Right lobe of liver (tissue), 6 donors: ENCODE results near the gene REXO1. TPM values are rescaled to one million over a fixed set of nuclear protein-coding genes. Genes with fewer than 3 reads are reported as not detected.
"Not testable (repeated sequence)": the region's sequence is repeated elsewhere in the genome, so short reads cannot be mapped to it uniquely, and the experiment has no call there.

ENCODE experiments used
- ATAC-seq, 4 donors: fragments of 200-7000 bp; cut with Tn5 transposase; one replicate each; pipeline ENCODE4 v1.9.1; 2020; ENCODE audit warnings: mild to moderate bottlenecking in 4 of 4, moderate library complexity in 4 of 4
- DNase-seq, 3 donors: peaks; one replicate each; pipeline ENCODE4 v3.0.0-alpha.2; 2020
- H3K27ac ChIP-seq, 3 donors: fragments of 200-600 bp; one replicate each; pipeline ENCODE4 v1.8.0; 2022
- H3K27me3 ChIP-seq, 2 donors: fragments of 200-600 bp; one replicate each; pipeline ENCODE4 v1.8.0; 2022
- H3K36me3 ChIP-seq, 4 donors: fragments of 200-600 bp; sonication (generic) in 1 of 4; one replicate each; pipeline versions ENCODE4 v1.5.1 to v1.8.0; 2017 to 2022; ENCODE audit warnings: control low read depth in 1 of 4
- H3K4me1 ChIP-seq, 4 donors: fragments of 200-600 bp; sonication (generic) in 1 of 4; one replicate each; pipeline versions ENCODE4 v1.5.1 to v1.8.0; 2017 to 2022; ENCODE audit warnings: control low read depth in 1 of 4
- H3K4me3 ChIP-seq, 3 donors: fragments of 200-600 bp; one replicate each; pipeline ENCODE4 v1.8.0; 2022
- H3K9me3 ChIP-seq, 4 donors: fragments of 200-600 bp; sonication (generic) in 1 of 4; one replicate each; pipeline versions ENCODE4 v1.5.1 to v1.8.0; 2017 to 2022; ENCODE audit warnings: control low read depth in 1 of 4
- POLR2A ChIP-seq: fragments of 450-650 bp; IDR thresholded peaks from one replicate; pipeline ENCODE4 v1.6.1; 2017; ENCODE audit warnings: antibody characterized with exemption, mild to moderate bottlenecking
- WGBS: methylation state at CpG from one replicate; pipeline ENCODE4 v1.1.6; 2018; ENCODE audit warnings: low coverage, low lambda C conversion rate; ENCODE audit not compliant: insufficient coverage; ENCODE audit errors: missing lambda C conversion rate; 5-methylcytosine and 5-hydroxymethylcytosine counted together
- intact Hi-C, 2 donors: fragments of 100-400 bp; cut with DNase I; formaldehyde crosslinking; loops; one replicate each; pipeline versions ENCODE4 v1.11.2 to v1.14.1; 2022
- total RNA-seq, 6 experiments: library from RNA; depleted of rRNA in 2 of 6; stranded (reverse); fragments of >200 nt in 2 of 6; fragmentation: NEBNext Ultra II Directional in 3 of 6; extraction: Animal tissue kit (Norgen Biotek cat#: 25700) in 3 of 6; gene quantifications; one replicate each; pipeline versions ENCODE4 v1.1.0 to v1.2.4, GENCODE V29; 2016 to 2023
- TF ChIP-seq, protein P1 (sequence below), 4 donors: fragments of 200-600 bp in 3 of 4; fragments of 450-650 bp in 1 of 4; IDR thresholded peaks; one replicate each; pipeline versions ENCODE4 v1.5.1 to v1.8.0; 2016 to 2022; ENCODE audit warnings: antibody characterized with exemption in 4 of 4, mild to moderate bottlenecking in 2 of 4
- donor health status: DM: no; HTN: yes; CAD: no.
- donor health status: DM: no; HTN: no; CAD: no.
- donor health status: DM: no; HTN: no; CAD: no.
- donor health status: DM: no; HTN: yes; CAD: no.
- donor health status: DM: no; HTN: yes; CAD: no.

The REXO1 gene
- total RNA-seq, 6 experiments from 2014 or later, result 8.0 to 17.7 (median 12.6) TPM

DNA sequence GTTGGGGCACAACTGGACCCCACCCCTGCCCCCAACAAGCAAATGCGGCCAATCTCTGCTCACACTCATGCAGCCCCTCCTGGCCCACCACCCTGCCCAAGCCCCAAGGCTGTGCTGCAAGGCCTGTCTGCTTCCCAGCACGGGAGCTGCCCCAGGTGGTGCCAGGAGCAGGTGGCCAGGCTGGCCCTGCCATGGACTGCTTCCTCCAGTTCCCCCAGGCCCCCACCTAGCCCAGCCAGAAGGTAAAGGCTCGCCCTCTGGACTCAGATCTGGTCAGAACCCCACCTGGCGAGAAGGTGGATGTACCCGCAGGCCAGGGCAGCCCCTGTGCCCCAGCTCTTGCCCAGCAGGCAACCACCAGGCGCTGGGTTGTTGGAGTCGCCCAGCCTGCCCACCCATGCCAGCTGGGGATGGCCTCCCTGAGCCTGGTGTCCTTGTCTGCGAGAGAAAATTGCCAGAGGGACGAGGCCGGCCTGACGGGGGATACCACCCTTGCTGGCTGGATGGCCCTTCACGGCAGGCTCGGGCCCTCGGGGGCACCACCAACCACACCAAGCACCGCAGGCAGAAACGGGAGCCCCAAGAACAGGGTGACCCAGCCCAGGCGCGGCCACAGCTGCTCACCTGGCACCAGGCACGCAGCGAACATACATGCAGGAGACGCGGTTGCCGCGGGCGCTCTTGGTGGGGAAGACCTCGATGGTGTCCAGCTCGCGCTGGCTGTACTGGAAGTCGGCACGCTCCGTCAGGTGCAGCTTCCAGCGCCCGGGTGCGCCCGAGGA is 32.5 kb upstream of the REXO1 start:
- no peak for TF ChIP-seq POLR2A
- TF ChIP-seq, protein P1, sequence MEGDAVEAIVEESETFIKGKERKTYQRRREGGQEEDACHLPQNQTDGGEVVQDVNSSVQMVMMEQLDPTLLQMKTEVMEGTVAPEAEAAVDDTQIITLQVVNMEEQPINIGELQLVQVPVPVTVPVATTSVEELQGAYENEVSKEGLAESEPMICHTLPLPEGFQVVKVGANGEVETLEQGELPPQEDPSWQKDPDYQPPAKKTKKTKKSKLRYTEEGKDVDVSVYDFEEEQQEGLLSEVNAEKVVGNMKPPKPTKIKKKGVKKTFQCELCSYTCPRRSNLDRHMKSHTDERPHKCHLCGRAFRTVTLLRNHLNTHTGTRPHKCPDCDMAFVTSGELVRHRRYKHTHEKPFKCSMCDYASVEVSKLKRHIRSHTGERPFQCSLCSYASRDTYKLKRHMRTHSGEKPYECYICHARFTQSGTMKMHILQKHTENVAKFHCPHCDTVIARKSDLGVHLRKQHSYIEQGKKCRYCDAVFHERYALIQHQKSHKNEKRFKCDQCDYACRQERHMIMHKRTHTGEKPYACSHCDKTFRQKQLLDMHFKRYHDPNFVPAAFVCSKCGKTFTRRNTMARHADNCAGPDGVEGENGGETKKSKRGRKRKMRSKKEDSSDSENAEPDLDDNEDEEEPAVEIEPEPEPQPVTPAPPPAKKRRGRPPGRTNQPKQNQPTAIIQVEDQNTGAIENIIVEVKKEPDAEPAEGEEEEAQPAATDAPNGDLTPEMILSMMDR (IDR thresholded peaks at IDR 0.05), result no peak
- Histone ChIP-seq H3K27me3 (no peaks in the 10 kb centered on the region), H3K4me3 (no peak overlapping the region), H3K4me1 (peaks cover 0 to 14% (median 5%) of the 10 kb centered on the region in 4 donors), H3K27ac (no peak overlapping the region), H3K36me3 (no peaks in the 10 kb centered on the region), H3K9me3 (no peaks in the 10 kb centered on the region)
- 80% methylated on average over 2 of the region's 35 CpGs for WGBS
- ATAC-seq (no peak), DNase-seq (peak in 1 of 3 donors; percentile 25)
- intact Hi-C loops, result no loop called here

DNA sequence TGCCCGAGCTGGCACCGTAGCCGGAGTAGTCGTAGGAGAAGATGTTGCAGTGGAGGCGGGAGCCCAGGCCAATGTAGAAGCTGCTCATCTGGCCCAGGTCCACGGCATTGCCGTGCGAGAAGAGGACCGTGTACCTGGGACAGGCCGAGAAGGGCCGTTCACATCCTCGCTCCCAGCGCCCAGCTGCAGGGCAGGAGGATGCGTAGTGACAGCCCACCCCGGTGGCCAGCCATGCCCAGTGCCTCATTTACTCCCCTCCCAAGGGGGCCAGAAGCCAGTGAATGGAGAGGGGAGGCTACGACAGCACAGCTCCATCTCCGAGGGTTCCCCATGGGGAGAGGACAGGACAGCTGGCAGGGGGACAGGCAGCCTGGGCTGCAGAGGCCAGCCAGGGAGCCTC is 31.7 kb upstream of the REXO1 start:
- H3K4me1 ChIP-seq, result peaks cover 0 to 14% (median 6%) of the 10 kb centered on the region in 4 donors
- H3K36me3 ChIP-seq, intact Hi-C loops, H3K27me3 ChIP-seq, DNase-seq, H3K9me3 ChIP-seq, H3K4me3 ChIP-seq, H3K27ac ChIP-seq, ATAC-seq: not testable (repeated sequence)
- 80% methylated on average over 11 of the region's 17 CpGs for WGBS

DNA sequence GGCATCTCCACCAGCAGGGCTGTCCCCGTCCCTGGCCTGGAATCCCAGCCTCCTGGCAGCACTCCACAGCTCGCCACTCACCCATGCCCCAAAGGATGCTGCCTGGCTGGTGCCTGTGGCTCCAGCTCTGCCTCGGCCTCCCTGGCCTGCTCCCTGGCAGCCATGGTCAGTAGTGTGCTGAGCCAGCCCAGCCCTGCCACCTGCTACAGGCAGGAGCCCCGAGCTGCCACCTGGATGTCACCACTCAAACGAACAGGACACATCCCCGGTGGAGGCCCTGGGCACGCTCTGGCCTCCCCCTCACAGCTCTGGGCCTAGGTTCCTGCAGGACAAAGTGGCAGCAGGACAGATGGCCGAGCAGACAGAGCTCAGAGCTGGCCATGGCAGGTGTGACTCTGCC is 30.3 kb upstream of the REXO1 start:
- DNase-seq, H3K27me3 ChIP-seq, H3K36me3 ChIP-seq, H3K4me3 ChIP-seq, H3K27ac ChIP-seq, intact Hi-C loops, H3K9me3 ChIP-seq, ATAC-seq: not testable (repeated sequence)
- H3K4me1 ChIP-seq, result peaks cover 0 to 18% (median 9%) of the 10 kb centered on the region in 4 donors
- WGBS, result no CpG with 5 or more reads among the region's 8 CpGs

DNA sequence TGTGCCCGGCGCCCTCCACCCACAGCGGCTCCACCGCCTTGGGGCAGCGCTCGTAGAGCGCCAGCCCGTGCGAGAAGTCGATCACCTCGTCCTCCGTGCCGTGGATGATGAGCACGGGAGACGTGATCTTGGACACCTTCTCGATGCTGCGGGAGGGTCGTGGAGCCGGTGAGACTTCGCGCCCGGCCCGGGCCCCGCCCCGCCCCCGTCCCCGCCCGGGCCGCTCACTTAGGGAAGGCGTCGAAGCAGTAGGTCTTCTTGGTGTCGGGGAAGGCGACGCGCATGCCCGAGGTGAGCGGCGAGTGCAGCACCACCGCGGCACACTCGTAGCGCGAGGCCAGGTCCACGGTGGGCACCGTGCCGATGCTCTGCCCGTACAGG is 29.0 kb upstream of the REXO1 start:
- DNase-seq, H3K27me3 ChIP-seq, H3K9me3 ChIP-seq, intact Hi-C loops, H3K27ac ChIP-seq, H3K36me3 ChIP-seq, ATAC-seq, H3K4me3 ChIP-seq: not testable (repeated sequence)
- WGBS, result no CpG with 5 or more reads among the region's 47 CpGs
- H3K4me1 ChIP-seq, result peaks cover 0 to 30% (median 15%) of the 10 kb centered on the region in 4 donors

DNA sequence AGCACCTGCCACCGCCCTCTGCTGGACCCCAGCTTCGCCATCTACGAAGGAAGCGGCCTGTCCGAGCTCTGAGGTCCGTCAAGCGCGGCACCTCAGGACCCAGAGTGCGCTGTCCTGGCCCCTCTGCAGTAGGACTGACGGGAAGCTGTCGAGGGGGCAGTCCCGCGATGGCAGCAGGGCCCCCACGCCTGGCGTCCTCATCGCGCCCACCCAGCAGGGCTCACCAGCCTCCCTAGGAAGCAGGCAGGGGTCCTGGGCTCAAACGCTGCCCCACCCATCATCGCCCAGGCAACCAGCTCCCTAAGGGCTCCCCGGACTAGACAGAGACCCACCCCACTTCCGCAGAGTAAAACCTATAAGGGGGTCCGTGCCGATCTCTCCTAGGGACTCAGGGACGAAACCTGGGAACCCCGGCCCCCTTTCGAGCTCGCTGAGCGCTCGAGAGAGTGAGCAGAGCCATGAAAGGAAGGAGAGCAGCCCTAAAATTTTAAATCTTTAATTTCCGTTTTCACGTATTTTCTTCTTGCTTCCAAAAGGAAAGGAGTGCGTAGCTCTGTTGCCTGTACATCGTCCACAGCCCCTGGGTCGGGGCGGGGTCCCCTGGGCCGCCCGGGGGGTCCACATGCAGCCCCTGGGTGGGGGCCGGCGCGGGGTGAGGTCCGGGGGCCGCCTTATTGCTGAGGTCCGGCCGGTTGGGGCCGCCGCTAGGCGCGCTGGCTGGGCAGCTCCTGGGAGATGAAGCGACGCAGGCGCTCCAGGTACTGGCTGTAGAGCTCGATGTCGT is 28.4 kb upstream of the REXO1 start:
- H3K27ac ChIP-seq, result peak overlapping the region; percentile 90 to 96 (median 92)
- peak overlapping the region; percentile 85 to 99 (median 96) for H3K4me3 ChIP-seq
- DNase-seq, H3K36me3 ChIP-seq, H3K9me3 ChIP-seq, H3K27me3 ChIP-seq, intact Hi-C loops: not testable (repeated sequence)
- ATAC-seq, result peak in 3 of 4 donors; percentile 2 to 5 (median 3)
- H3K4me1 ChIP-seq, result peaks cover 0 to 36% (median 18%) of the 10 kb centered on the region in 4 donors
- 47% methylated on average over 14 of the region's 53 CpGs for WGBS

DNA sequence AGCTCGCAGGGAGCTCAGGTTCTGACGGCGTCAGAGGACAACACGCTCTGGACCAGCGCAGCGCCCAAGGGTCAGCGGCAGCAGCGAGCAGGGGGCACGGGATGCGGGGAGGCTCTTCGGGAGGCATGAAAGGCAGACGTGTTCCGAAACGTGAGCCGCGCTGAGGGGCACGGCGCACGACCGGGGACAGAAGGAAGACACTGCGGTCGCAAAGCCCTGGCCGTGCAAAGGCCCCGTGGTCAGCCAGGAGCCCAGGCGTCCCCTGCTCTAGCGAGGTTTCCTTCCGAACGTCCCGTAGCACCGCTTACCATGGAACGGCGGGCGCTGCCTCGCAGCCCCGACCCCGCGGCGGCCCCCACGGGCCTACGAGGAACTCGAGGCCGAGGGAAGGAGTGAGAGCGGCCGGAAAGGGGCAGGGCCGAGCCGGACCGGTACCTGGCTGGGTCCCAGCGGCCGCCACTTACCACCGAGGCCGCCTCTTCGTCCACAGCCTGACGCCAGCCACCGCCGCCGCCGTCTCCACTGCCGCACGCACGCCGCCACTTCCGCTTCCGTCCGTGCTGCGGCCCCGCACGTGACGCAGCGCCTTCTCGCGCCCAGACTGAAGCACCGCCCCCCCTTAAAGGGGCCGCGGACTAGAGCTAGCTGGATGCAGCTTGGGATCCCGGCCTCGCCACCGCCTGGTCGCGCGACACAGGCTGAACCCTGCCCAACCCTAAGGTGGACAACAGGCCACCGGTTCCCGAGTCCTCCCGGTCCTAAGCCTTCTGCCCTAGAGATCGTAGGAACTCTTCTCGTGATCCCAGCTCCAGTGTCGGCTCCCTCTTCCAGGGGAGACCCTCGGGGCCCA is 27.6 kb upstream of the REXO1 start:
- H3K4me3 ChIP-seq, result peak overlapping the region; percentile 85 to 99 (median 96)
- DNase-seq, result peak; percentile 94 to 96 (median 95)
- peak; percentile 80 to 87 (median 82) for ATAC-seq
- intact Hi-C loops, result no loop called here
- peak overlapping the region; percentile 90 to 96 (median 92) for H3K27ac ChIP-seq
- 3% methylated on average over 18 of the region's 87 CpGs for WGBS
- no peaks in the 10 kb centered on the region for H3K9me3 ChIP-seq
- H3K36me3 ChIP-seq, result no peaks in the 10 kb centered on the region
- peaks cover 0 to 44% (median 22%) of the 10 kb centered on the region in 4 donors for H3K4me1 ChIP-seq
- TF ChIP-seq, protein P1 (IDR thresholded peaks at IDR 0.05), result no peak
- TF ChIP-seq POLR2A, result peak; percentile 91
- H3K27me3 ChIP-seq, result no peaks in the 10 kb centered on the region

DNA sequence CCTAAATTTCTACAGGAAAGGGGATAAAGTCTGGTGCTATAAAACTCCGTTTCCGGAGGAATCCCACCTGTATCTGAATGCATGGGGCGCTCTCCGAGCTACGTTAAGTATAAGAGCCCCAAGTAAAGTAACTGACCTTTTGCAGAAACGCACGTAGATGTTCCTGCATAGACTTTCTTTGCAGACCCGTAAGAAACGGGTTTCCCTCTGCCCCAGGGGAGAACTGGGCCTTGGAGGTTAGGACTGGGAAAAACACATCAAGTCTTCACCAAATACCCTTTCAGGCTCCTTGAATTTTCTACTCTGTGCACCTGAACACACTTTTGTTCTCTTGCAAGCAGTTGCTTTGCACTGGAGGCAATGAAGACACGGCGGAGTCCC is 27.0 kb upstream of the REXO1 start:
- H3K9me3 ChIP-seq, ATAC-seq, H3K27me3 ChIP-seq, intact Hi-C loops, DNase-seq, H3K36me3 ChIP-seq: not testable (repeated sequence)
- 0% methylated on average over 11 of the region's 11 CpGs for WGBS
- Histone ChIP-seq H3K4me1 (peaks cover 0 to 50% (median 25%) of the 10 kb centered on the region in 4 donors), H3K27ac (peak overlapping the region; percentile 90 to 96 (median 92)), H3K4me3 (peak overlapping the region; percentile 85 to 99 (median 96))
